Naive thymus-derived CD4-positive, alpha-beta T cell (primary cell): ENCODE data around the gene CCDC85A. TPM values are rescaled to one million over a fixed set of nuclear protein-coding genes. Genes with fewer than 3 reads are reported as not detected.

Experiments used
- ATAC-seq: fragments of 150-1000 bp; cut with Tn5 transposase; 2 replicates; pipeline ENCODE4 v1.10.0; 2021; ENCODE audit warnings: mild to moderate bottlenecking, moderate library complexity
- CTCF ChIA-PET: fragments of 350-600 bp; sonication (Branson Sonifier 250); formaldehyde crosslinking; loops from one replicate; lab custom pipeline; 2021; ENCODE audit warnings: antibody characterized with exemption; lab: Charles Lee
- POLR2A ChIA-PET: fragments of 350-600 bp; sonication (Branson Sonifier 250); formaldehyde crosslinking; loops from one replicate; lab custom pipeline; 2021; ENCODE audit warnings: antibody characterized with exemption, inconsistent platforms; lab: Charles Lee
- DNase-seq, 9 donors: peaks; one replicate each; pipeline versions ENCODE4 v3.0.0 to v3.0.0-alpha.2; 2020 to 2022; ENCODE audit warnings: mixed read lengths in 1 of 9
- H3K27ac ChIP-seq: one replicate; pipeline ENCODE4 v1.7.0; 2013; ENCODE audit warnings: mild to moderate bottlenecking, low read depth, low read length, moderate library complexity
- H3K27me3 ChIP-seq, 2 donors: one replicate each; pipeline ENCODE4 v1.7.0; 2013; ENCODE audit warnings: low read length in 2 of 2, mild to moderate bottlenecking in 2 of 2, moderate library complexity in 2 of 2; ENCODE audit not compliant: control insufficient read depth in 2 of 2, insufficient read depth in 2 of 2
- H3K36me3 ChIP-seq, 3 experiments: 1 replicate in 2 of 3; 2 replicates in 1 of 3; pipeline ENCODE4 v1.7.0; 2013; ENCODE audit warnings: low read length in 3 of 3, mild to moderate bottlenecking in 3 of 3, moderate library complexity in 1 of 3; ENCODE audit not compliant: insufficient read depth in 3 of 3, control insufficient read depth in 2 of 3
- H3K4me1 ChIP-seq, 2 donors: one replicate each; pipeline ENCODE4 v1.7.0; 2013; ENCODE audit warnings: low read length in 2 of 2, mild to moderate bottlenecking in 2 of 2, moderate library complexity in 1 of 2; ENCODE audit not compliant: control insufficient read depth in 2 of 2, insufficient read depth in 2 of 2
- H3K4me3 ChIP-seq: 2 replicates; pipeline ENCODE4 v1.7.0; 2013; ENCODE audit warnings: mild to moderate bottlenecking, low read length
- H3K9me3 ChIP-seq, 3 experiments: 1 replicate in 2 of 3; 2 replicates in 1 of 3; pipeline ENCODE4 v1.7.0; 2013; ENCODE audit warnings: low read length in 3 of 3; ENCODE audit not compliant: control insufficient read depth in 2 of 3
- H3K27ac Mint-ChIP-seq, 9 donors: one replicate each; pipeline ENCODE4 v1.8.0; 2020 to 2022; ENCODE audit warnings: mixed read lengths in 9 of 9, mild to moderate bottlenecking in 8 of 9, moderate library complexity in 5 of 9, inconsistent platforms in 2 of 9
- H3K27me3 Mint-ChIP-seq, 5 donors: one replicate each; pipeline ENCODE4 v1.8.0; 2021 to 2022; ENCODE audit warnings: mixed read lengths in 5 of 5, mild to moderate bottlenecking in 1 of 5
- H3K36me3 Mint-ChIP-seq, 5 donors: one replicate each; pipeline ENCODE4 v1.8.0; 2020 to 2022; ENCODE audit warnings: mixed read lengths in 5 of 5, mild to moderate bottlenecking in 3 of 5, inconsistent platforms in 1 of 5
- H3K4me1 Mint-ChIP-seq, 7 donors: one replicate each; pipeline ENCODE4 v1.8.0; 2020 to 2022; ENCODE audit warnings: mixed read lengths in 7 of 7, mild to moderate bottlenecking in 3 of 7, inconsistent platforms in 1 of 7
- H3K4me3 Mint-ChIP-seq, 10 donors: one replicate each; pipeline ENCODE4 v1.8.0; 2020 to 2022; ENCODE audit warnings: mild to moderate bottlenecking in 10 of 10, mixed read lengths in 10 of 10, moderate library complexity in 6 of 10, inconsistent platforms in 2 of 10
- H3K9me3 Mint-ChIP-seq, 11 donors: one replicate each; pipeline ENCODE4 v1.8.0; 2020 to 2022; ENCODE audit warnings: mixed read lengths in 11 of 11, mild to moderate bottlenecking in 4 of 11, inconsistent platforms in 1 of 11, moderate library complexity in 1 of 11
- intact Hi-C, 2 donors: fragments of 100-400 bp; cut with micrococcal nuclease; formaldehyde crosslinking; loops; one replicate each; pipeline ENCODE4 v1.15.1; 2023
- polyA plus RNA-seq, 2 donors: library from polyadenylated mRNA; unstranded; fragments of 300-500 nt; fragmentation: Illumina TruSeq; gene quantifications; one replicate each; pipeline ENCODE4 v1.2.3, GENCODE V29; 2021
- total RNA-seq, 6 experiments: library from RNA in 5 of 6; stranded (reverse) in 5 of 6; gene quantifications; 1 replicate in 5 of 6; 2 replicates in 1 of 6; pipeline ENCODE4 v1.2.3 and lab custom pipeline; 2021 to 2026

CCDC85A gene
- total and polyA plus RNA-seq, 7 experiments from 2014 or later = not detected

- H3K27ac Mint-ChIP-seq = no peak overlapping the region
- no peaks in the 10 kb centered on the region for H3K4me1 Mint-ChIP-seq
- Histone ChIP-seq H3K27ac (no peak overlapping the region), H3K36me3 (no peaks in the 10 kb centered on the region), H3K4me1 (no peaks in the 10 kb centered on the region), H3K9me3 (no peaks in the 10 kb centered on the region), H3K4me3 (no peak overlapping the region), H3K27me3 (no peaks in the 10 kb centered on the region)
- intact Hi-C loops = no loop called here
- ATAC-seq (no peak), DNase-seq (no peak)
- H3K9me3 Mint-ChIP-seq = peaks cover 0 to 13% (median 4%) of the 10 kb centered on the region in 11 donors
- no peak overlapping the region for H3K4me3 Mint-ChIP-seq
- H3K27me3 Mint-ChIP-seq = no peaks in the 10 kb centered on the region
- no peaks in the 10 kb centered on the region for H3K36me3 Mint-ChIP-seq
- ChIA-PET POLR2A (no interaction called here), CTCF (no interaction called here)
Measured at GRCh38 chr2:56357655-56358295, 174.0 kb downstream of the CCDC85A start.

- Mint-ChIP-seq H3K36me3 (no peaks in the 10 kb centered on the region), H3K4me3 (no peak overlapping the region), H3K9me3 (peaks cover 0 to 20% (median 6%) of the 10 kb centered on the region in 11 donors), H3K27ac (no peak overlapping the region), H3K27me3 (no peaks in the 10 kb centered on the region), H3K4me1 (no peaks in the 10 kb centered on the region)
- ATAC-seq (no peak), DNase-seq (no peak)
- H3K4me3 ChIP-seq = no peak overlapping the region
- intact Hi-C loops = no loop called here
- CTCF ChIA-PET = no interaction called here
- H3K27ac ChIP-seq = no peak overlapping the region
- H3K9me3 ChIP-seq = no peaks in the 10 kb centered on the region
- no peaks in the 10 kb centered on the region for H3K36me3 ChIP-seq
- H3K4me1 ChIP-seq = no peaks in the 10 kb centered on the region
- no peaks in the 10 kb centered on the region for H3K27me3 ChIP-seq
- POLR2A ChIA-PET = no interaction called here
Measured at GRCh38 chr2:56361844-56362243, 178.1 kb downstream of the CCDC85A start.

- Mint-ChIP-seq H3K4me3 (no peak overlapping the region), H3K9me3 (peaks cover 0 to 20% (median 4%) of the 10 kb centered on the region in 11 donors), H3K36me3 (no peaks in the 10 kb centered on the region), H3K27me3 (no peaks in the 10 kb centered on the region), H3K27ac (no peak overlapping the region), H3K4me1 (no peaks in the 10 kb centered on the region)
- intact Hi-C loops = no loop called here
- H3K9me3 ChIP-seq = no peaks in the 10 kb centered on the region
- DNase-seq (no peak), ATAC-seq (no peak)
- H3K36me3 ChIP-seq = no peaks in the 10 kb centered on the region
- no peaks in the 10 kb centered on the region for H3K27me3 ChIP-seq
- H3K4me3 ChIP-seq = no peak overlapping the region
- no peak overlapping the region for H3K27ac ChIP-seq
- no peaks in the 10 kb centered on the region for H3K4me1 ChIP-seq
- ChIA-PET POLR2A (no interaction called here), CTCF (no interaction called here)
Measured at GRCh38 chr2:56364902-56365301, 181.1 kb downstream of the CCDC85A start.

GRCh38 chr2:56369316-56369715, 185.5 kb downstream of the CCDC85A start:
- Mint-ChIP-seq H3K9me3 (peaks cover 0 to 11% (median 0%) of the 10 kb centered on the region in 11 donors), H3K4me3 (no peak overlapping the region), H3K27me3 (no peaks in the 10 kb centered on the region), H3K27ac (no peak overlapping the region), H3K36me3 (no peaks in the 10 kb centered on the region), H3K4me1 (no peaks in the 10 kb centered on the region)
- ATAC-seq (no peak), DNase-seq (no peak)
- no peaks in the 10 kb centered on the region for H3K36me3 ChIP-seq
- no peak overlapping the region for H3K27ac ChIP-seq
- ChIA-PET CTCF (no interaction called here), POLR2A (no interaction called here)
- intact Hi-C loops = no loop called here
- H3K4me3 ChIP-seq = no peak overlapping the region
- no peaks in the 10 kb centered on the region for H3K27me3 ChIP-seq
- H3K4me1 ChIP-seq = no peaks in the 10 kb centered on the region
- no peaks in the 10 kb centered on the region for H3K9me3 ChIP-seq

- no peak for DNase-seq
Measured at GRCh38 chr2:56372071-56372656, 188.4 kb downstream of the CCDC85A start.

GRCh38 chr2:56375251-56375650, 191.5 kb downstream of the CCDC85A start:
- no peak overlapping the region for H3K4me3 ChIP-seq
- no peaks in the 10 kb centered on the region for H3K4me1 ChIP-seq
- no peaks in the 10 kb centered on the region for H3K9me3 ChIP-seq
- Mint-ChIP-seq H3K4me1 (no peaks in the 10 kb centered on the region), H3K27ac (no peak overlapping the region), H3K9me3 (peaks cover 0 to 7% (median 1%) of the 10 kb centered on the region in 11 donors), H3K36me3 (no peaks in the 10 kb centered on the region), H3K27me3 (no peaks in the 10 kb centered on the region), H3K4me3 (no peak overlapping the region)
- DNase-seq (no peak), ATAC-seq (no peak)
- H3K36me3 ChIP-seq = no peaks in the 10 kb centered on the region
- ChIA-PET POLR2A (no interaction called here), CTCF (no interaction called here)
- no peaks in the 10 kb centered on the region for H3K27me3 ChIP-seq
- intact Hi-C loops = no loop called here
- H3K27ac ChIP-seq = no peak overlapping the region

More at GRCh38 chr2:56372071-56372656, 188.4 kb downstream of the CCDC85A start:
- Mint-ChIP-seq H3K36me3 (no peaks in the 10 kb centered on the region), H3K9me3 (peaks cover 0 to 7% (median 1%) of the 10 kb centered on the region in 11 donors), H3K27me3 (no peaks in the 10 kb centered on the region), H3K4me3 (no peak overlapping the region), H3K27ac (no peak overlapping the region), H3K4me1 (no peaks in the 10 kb centered on the region)
- Histone ChIP-seq H3K4me1 (no peaks in the 10 kb centered on the region), H3K9me3 (no peaks in the 10 kb centered on the region), H3K27ac (no peak overlapping the region), H3K4me3 (no peak overlapping the region), H3K27me3 (no peaks in the 10 kb centered on the region), H3K36me3 (no peaks in the 10 kb centered on the region)
- CTCF ChIA-PET = no interaction called here
- POLR2A ChIA-PET = no interaction called here
- intact Hi-C loops = no loop called here
- no peak for ATAC-seq
